GM12891 (cell line): Measurements from ENCODE around the gene SPATA4.

ENCODE experiments used
- PAX5 ChIP-seq: IDR thresholded peaks from 2 replicates; pipeline ENCODE4 v1.6.1; 2011; ENCODE audit warnings: low read length, moderate library complexity, mild to moderate bottlenecking; ENCODE audit not compliant: insufficient read depth, severe bottlenecking
- POLR2A ChIP-seq: IDR thresholded peaks from 2 replicates; pipeline ENCODE4 v1.6.1; 2011; ENCODE audit warnings: low read depth, low read length, control low read depth
- POLR2AphosphoS5 ChIP-seq: IDR thresholded peaks from 2 replicates; pipeline ENCODE4 v1.6.1; 2011; ENCODE audit warnings: low read depth, low read length, control low read depth
- POU2F2 ChIP-seq: IDR thresholded peaks from 2 replicates; pipeline ENCODE4 v1.6.1; 2011; ENCODE audit warnings: low read depth, mild to moderate bottlenecking, control low read depth, low read length, moderate library complexity
- SPI1 ChIP-seq: IDR thresholded peaks from 2 replicates; pipeline ENCODE4 v1.6.1; 2011; ENCODE audit warnings: low read depth, low read length, control low read depth
- TAF1 ChIP-seq: IDR thresholded peaks from 2 replicates; pipeline ENCODE4 v1.6.1; 2011; ENCODE audit warnings: low read depth, low read length, control low read depth

DNA sequence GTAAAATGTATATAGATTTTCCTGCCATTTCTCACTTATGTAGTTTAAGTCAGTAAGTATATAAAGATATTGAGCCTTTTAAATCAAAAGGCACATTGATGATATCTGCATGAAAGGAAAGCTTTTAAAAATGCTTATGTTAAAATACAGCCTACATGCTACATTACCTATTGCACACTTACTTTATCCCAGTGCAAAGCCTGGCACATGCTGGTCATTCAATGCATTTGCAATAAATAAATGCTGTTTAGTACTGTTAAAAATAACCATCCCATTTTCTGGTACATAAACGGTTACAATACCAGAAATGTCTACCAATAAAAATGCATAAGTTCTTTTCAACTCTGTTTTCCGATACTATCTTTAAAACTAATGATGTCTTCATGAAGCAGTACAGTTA is 22.1 kb upstream of the SPATA4 start:
- TF ChIP-seq TAF1 = no peak
- TF ChIP-seq POLR2AphosphoS5 = no peak
- TF ChIP-seq POLR2A = no peak
- no peak for TF ChIP-seq POU2F2
- TF ChIP-seq PAX5 = no peak
- TF ChIP-seq SPI1 = no peak
